Glomerular endothelial cell (primary cell): ENCODE results near the gene CLCNKA. TPM values are rescaled to one million over a fixed set of nuclear protein-coding genes. Genes with fewer than 3 reads are reported as not detected.

ENCODE experiments used
- DNase-seq: peaks from one replicate; pipeline ENCODE4 v3.0.0-alpha.2; 2011; ENCODE audit warnings: low read depth, low spot score; ENCODE audit errors: extremely low read depth
- total RNA-seq: library from RNA; depleted of rRNA; stranded (reverse); fragments of >200 nt; gene quantifications from 2 replicates; pipeline ENCODE4 v1.2.3, GENCODE V29; 2015

CLCNKA gene
- total RNA-seq, 1 donor from 2014 or later = not detected

- no peak for DNase-seq
Observed at GRCh38 chr1:16073490-16074119, 51.8 kb downstream of the CLCNKA start, which contains the start of gene FAM131C. Gene FAM131C, minus strand, starts transcription at chr1:16073651. Its CDS starts 209 bp downstream, at chr1:16073442.

- no peak for DNase-seq
Observed at GRCh38 chr1:16074217-16074616, 52.4 kb downstream of the CLCNKA start.

- no peak for DNase-seq
Observed at GRCh38 chr1:16075337-16076030, 53.6 kb downstream of the CLCNKA start.

- no peak for DNase-seq
Observed at GRCh38 chr1:16076031-16076864, 54.4 kb downstream of the CLCNKA start.

GRCh38 chr1:16076865-16077238 lies 55.0 kb downstream of the CLCNKA start:
- DNase-seq = no peak

GRCh38 chr1:16077406-16078245 lies 55.8 kb downstream of the CLCNKA start:
- DNase-seq = no peak

- no peak for DNase-seq
Observed at GRCh38 chr1:16078925-16079656, 57.3 kb downstream of the CLCNKA start.

GRCh38 chr1:16080422-16081150 lies 58.8 kb downstream of the CLCNKA start:
- no peak for DNase-seq

GRCh38 chr1:16081636-16082035 lies 59.8 kb downstream of the CLCNKA start:
- DNase-seq = no peak

GRCh38 chr1:16082283-16083038 lies 60.6 kb downstream of the CLCNKA start:
- peak; percentile 31 for DNase-seq

- DNase-seq = no peak
Observed at GRCh38 chr1:16083486-16083885, 61.6 kb downstream of the CLCNKA start.

Other genes with a start within 250 kb of the CLCNKA start
- gene UQCRHL, start 214.4 kb upstream of the CLCNKA start, total RNA-seq = 0.76 and 2.3 TPM in 2 replicates
- gene SPEN, start 174.3 kb upstream of the CLCNKA start, total RNA-seq = 25.8 and 36.8 TPM in 2 replicates
- gene ZBTB17, start 45.9 kb upstream of the CLCNKA start, total RNA-seq = 27.6 and 35.6 TPM in 2 replicates
- gene SRARP, start 17.8 kb upstream of the CLCNKA start, total RNA-seq = 0.15 TPM in 1 of 2 replicates, not detected in the other
- gene HSPB7, start 4.0 kb upstream of the CLCNKA start, total RNA-seq = not detected in 2 replicates
- gene CLCNKB, start 21.7 kb downstream of the CLCNKA start, total RNA-seq = not detected in 2 replicates
- 0.82 and 0.87 TPM in 2 replicates for gene FAM131C, start 51.6 kb downstream of the CLCNKA start, total RNA-seq
- 155 and 197 TPM in 2 replicates for gene EPHA2, start 134.0 kb downstream of the CLCNKA start, total RNA-seq
- gene ARHGEF19, start 190.6 kb downstream of the CLCNKA start, total RNA-seq = 2.6 and 3.7 TPM in 2 replicates
- 2.7 and 4.1 TPM in 2 replicates for gene CPLANE2, start 215.1 kb downstream of the CLCNKA start, total RNA-seq